ENCODE data around the gene PKP4.

The PKP4 gene

GRCh38 chr2:158502974-158503373, 46.2 kb downstream of the PKP4 start:
- H3K27me3 ChIP-seq: no peaks in the 10 kb centered on the region
- no peak overlapping the region for H3K4me3 ChIP-seq (ENCODE audit: low read depth, low read length)
- no peak for TF ChIP-seq CTCF (IDR thresholded peaks at IDR 0.05; ENCODE audit: low read depth, low read length)
- DNase-seq: no peak
- H3K9me3 ChIP-seq: no peaks in the 10 kb centered on the region
- H3K4me1 ChIP-seq: no peaks in the 10 kb centered on the region
- no peaks in the 10 kb centered on the region for H3K36me3 ChIP-seq

- Histone ChIP-seq H3K27me3 (no peaks in the 10 kb centered on the region), H3K4me1 (no peaks in the 10 kb centered on the region), H3K9me3 (no peaks in the 10 kb centered on the region), H3K36me3 (no peaks in the 10 kb centered on the region), H3K4me3 (ENCODE audit: low read depth, low read length) (no peak overlapping the region)
- no peak for TF ChIP-seq CTCF (IDR thresholded peaks at IDR 0.05; ENCODE audit: low read depth, low read length)
- DNase-seq: no peak
These were observed 47.3 kb downstream of the PKP4 start for GRCh38 chr2:158504088-158504487.

- no peak for TF ChIP-seq CTCF (IDR thresholded peaks at IDR 0.05; ENCODE audit: low read depth, low read length)
- no peak overlapping the region for H3K4me3 ChIP-seq (ENCODE audit: low read depth, low read length)
- no peaks in the 10 kb centered on the region for H3K27me3 ChIP-seq
- no peaks in the 10 kb centered on the region for H3K36me3 ChIP-seq
- no peaks in the 10 kb centered on the region for H3K9me3 ChIP-seq
- no peak for DNase-seq
- H3K4me1 ChIP-seq: no peaks in the 10 kb centered on the region
These were observed 48.7 kb downstream of the PKP4 start for GRCh38 chr2:158505448-158505934.

- H3K36me3 ChIP-seq: no peaks in the 10 kb centered on the region
- DNase-seq: no peak
- H3K4me3 ChIP-seq (ENCODE audit: low read depth, low read length): no peak overlapping the region
- H3K27me3 ChIP-seq: no peaks in the 10 kb centered on the region
- no peak for TF ChIP-seq CTCF (IDR thresholded peaks at IDR 0.05; ENCODE audit: low read depth, low read length)
- H3K4me1 ChIP-seq: no peaks in the 10 kb centered on the region
- H3K9me3 ChIP-seq: no peaks in the 10 kb centered on the region
These were observed 50.4 kb downstream of the PKP4 start for GRCh38 chr2:158507141-158507540.

GRCh38 chr2:158507679-158508078, 50.9 kb downstream of the PKP4 start:
- Histone ChIP-seq H3K9me3 (no peaks in the 10 kb centered on the region), H3K36me3 (no peaks in the 10 kb centered on the region), H3K4me1 (no peaks in the 10 kb centered on the region), H3K4me3 (ENCODE audit: low read depth, low read length) (no peak overlapping the region), H3K27me3 (no peaks in the 10 kb centered on the region)
- no peak for DNase-seq
- TF ChIP-seq CTCF (IDR thresholded peaks at IDR 0.05; ENCODE audit: low read depth, low read length): no peak

GRCh38 chr2:158509928-158510797, 53.4 kb downstream of the PKP4 start:
- no peaks in the 10 kb centered on the region for H3K27me3 ChIP-seq
- DNase-seq: no peak
- H3K36me3 ChIP-seq: no peaks in the 10 kb centered on the region
- H3K4me1 ChIP-seq: no peaks in the 10 kb centered on the region
- TF ChIP-seq CTCF (IDR thresholded peaks at IDR 0.05; ENCODE audit: low read depth, low read length): no peak
- no peaks in the 10 kb centered on the region for H3K9me3 ChIP-seq
- H3K4me3 ChIP-seq (ENCODE audit: low read depth, low read length): no peak overlapping the region

Measured in BE2C (cell line).